H1 (cell line): ENCODE measurements around the gene RPP25. TPM values are rescaled to one million over a fixed set of nuclear protein-coding genes. Genes with fewer than 3 reads are reported as not detected.

Source experiments
- CTCF ChIA-PET: fragments of 300-600 bp; sonication (Branson Sonifier 250); formaldehyde crosslinking; loops from one replicate; lab custom pipeline; 2021; ENCODE audit not compliant: partially characterized antibody; lab: Charles Lee
- POLR2A ChIA-PET: fragments of 300-600 bp; sonication (Branson Sonifier 250); formaldehyde crosslinking; loops from one replicate; lab custom pipeline; 2021; ENCODE audit warnings: inconsistent platforms; ENCODE audit not compliant: partially characterized antibody; lab: Charles Lee
- DNase-seq, 2 experiments: peaks; one replicate each; pipeline versions ENCODE4 v3.0.0 to v3.0.0-alpha.2; 2010 to 2022; ENCODE audit warnings: low spot score in 2 of 2, low read depth in 1 of 2, mixed read lengths in 1 of 2
- FAIRE-seq: peaks from 2 replicates; lab custom pipeline; 2011; peaks lifted over from hg19 to GRCh38; lab: Jason Lieb, UNC
- H2AFZ ChIP-seq: 2 replicates; pipeline ENCODE4 v1.8.1; 2012; ENCODE audit warnings: low read length, inconsistent platforms
- H2AK5ac ChIP-seq: 2 replicates; pipeline ENCODE4 v1.6.1; 2013; ENCODE audit warnings: low read depth, low read length
- H2BK120ac ChIP-seq: replicated peaks from 2 replicates; pipeline ENCODE3; 2013; ENCODE audit warnings: low read depth, low read length, inconsistent platforms
- H2BK12ac ChIP-seq: 2 replicates; pipeline ENCODE4 v1.6.1; 2013; ENCODE audit warnings: low read depth, low read length
- H2BK15ac ChIP-seq: 2 replicates; pipeline ENCODE4 v1.6.1; 2013; ENCODE audit warnings: low read length
- H2BK20ac ChIP-seq: 2 replicates; pipeline ENCODE4 v1.6.1; 2013; ENCODE audit warnings: low read length
- H2BK5ac ChIP-seq: 2 replicates; pipeline ENCODE4 v1.6.1; 2013; ENCODE audit warnings: low read depth, low read length
- H3K14ac ChIP-seq: 2 replicates; pipeline ENCODE4 v1.6.1; 2013; ENCODE audit warnings: inconsistent platforms; ENCODE audit not compliant: insufficient read length
- H3K18ac ChIP-seq: 2 replicates; pipeline ENCODE4 v1.6.1; 2013; ENCODE audit warnings: low read length; ENCODE audit errors: extremely low read depth
- H3K23ac ChIP-seq: 2 replicates; pipeline ENCODE4 v1.6.1; 2013; ENCODE audit warnings: inconsistent platforms; ENCODE audit not compliant: insufficient read length
- H3K23me2 ChIP-seq: 2 replicates; pipeline ENCODE4 v1.6.1; 2013; ENCODE audit warnings: low read depth, low read length
- H3K27ac ChIP-seq: 2 replicates; pipeline ENCODE4 v1.6.1; 2011; ENCODE audit warnings: low read depth, low read length, inconsistent platforms
- H3K27me3 ChIP-seq, 4 experiments: replicated peaks in 1 of 4; 1 replicate in 1 of 4; 2 replicates in 3 of 4; pipeline versions ENCODE4 v1.6.1 to v1.8.1; 2011 to 2013; ENCODE audit warnings: low read length in 3 of 4, mild to moderate bottlenecking in 3 of 4, inconsistent platforms in 2 of 4, mixed read lengths in 2 of 4, moderate library complexity in 1 of 4; ENCODE audit not compliant: control insufficient read depth in 3 of 4, insufficient read depth in 3 of 4; ENCODE audit errors: extremely low read depth in 1 of 4
- H3K36me3 ChIP-seq, 4 experiments: 2 replicates each; pipeline versions ENCODE4 v1.6.1 to v1.8.1; 2011 to 2013; ENCODE audit warnings: mild to moderate bottlenecking in 4 of 4, low read length in 3 of 4, moderate library complexity in 2 of 4, control low read depth in 1 of 4, inconsistent platforms in 1 of 4; ENCODE audit not compliant: insufficient read depth in 4 of 4, control insufficient read depth in 2 of 4
- H3K4ac ChIP-seq: replicated peaks from 2 replicates; pipeline ENCODE3; 2013; ENCODE audit warnings: low read length, low read depth, mixed read lengths, inconsistent platforms; ENCODE audit not compliant: insufficient read length
- H3K4me1 ChIP-seq, 4 experiments: replicated peaks in 1 of 4; 1 replicate in 1 of 4; 2 replicates in 3 of 4; pipeline versions ENCODE4 v1.6.1 to v1.8.1; 2011 to 2013; ENCODE audit warnings: low read length in 3 of 4, inconsistent platforms in 2 of 4, mixed read lengths in 1 of 4; ENCODE audit not compliant: insufficient read depth in 4 of 4, control insufficient read depth in 3 of 4
- H3K4me2 ChIP-seq, 2 experiments: 2 replicates each; pipeline versions ENCODE4 v1.6.1 to v1.8.1; 2011 to 2013; ENCODE audit warnings: low read depth in 2 of 2, low read length in 2 of 2, control low read depth in 1 of 2, inconsistent platforms in 1 of 2, mild to moderate bottlenecking in 1 of 2; ENCODE audit not compliant: insufficient read depth in 1 of 2
- H3K4me3 ChIP-seq, 4 experiments: fragments of 200-600, 300-600 bp in 1 of 4; sonication (generic), shearing (Covaris generic), sonication (Bioruptor Twin) in 1 of 4; 2 replicates each; pipeline versions ENCODE4 v1.5.1 to v1.8.1; 2011 to 2016; ENCODE audit warnings: low read length in 4 of 4, low read depth in 3 of 4, control low read depth in 2 of 4, inconsistent platforms in 2 of 4, mild to moderate bottlenecking in 2 of 4, mixed read lengths in 1 of 4, moderate library complexity in 1 of 4; ENCODE audit not compliant: insufficient read depth in 2 of 4; ENCODE audit errors: extremely low read depth in 1 of 4
- H3K56ac ChIP-seq: replicated peaks from 2 replicates; pipeline ENCODE3; 2013; ENCODE audit warnings: low read depth, mild to moderate bottlenecking, mixed read lengths, low read length, inconsistent platforms; ENCODE audit not compliant: insufficient read length
- H3K79me1 ChIP-seq: 2 replicates; pipeline ENCODE4 v1.6.1; 2013; ENCODE audit warnings: low read depth, low read length, control low read depth
- H3K79me2 ChIP-seq, 2 experiments: 2 replicates each; pipeline versions ENCODE4 v1.6.1 to v1.8.1; 2012 to 2013; ENCODE audit warnings: low read length in 2 of 2, mild to moderate bottlenecking in 2 of 2, inconsistent platforms in 1 of 2; ENCODE audit not compliant: insufficient read depth in 2 of 2, control insufficient read depth in 1 of 2
- H3K9ac ChIP-seq, 4 experiments: replicated peaks in 1 of 4; 1 replicate in 1 of 4; 2 replicates in 3 of 4; pipeline versions ENCODE4 v1.6.1 to v1.8.1; 2011 to 2013; ENCODE audit warnings: low read depth in 3 of 4, low read length in 3 of 4, control low read depth in 2 of 4, mild to moderate bottlenecking in 2 of 4, moderate library complexity in 2 of 4, inconsistent platforms in 1 of 4; ENCODE audit errors: extremely low read depth in 1 of 4
- H3K9me3 ChIP-seq, 2 experiments: 2 replicates each; pipeline versions ENCODE4 v1.6.1 to v1.8.1; 2012 to 2013; ENCODE audit warnings: mild to moderate bottlenecking in 2 of 2, moderate library complexity in 2 of 2, control low read depth in 1 of 2, inconsistent platforms in 1 of 2, low read depth in 1 of 2, low read length in 1 of 2, mixed read lengths in 1 of 2; ENCODE audit not compliant: insufficient read depth in 2 of 2
- H4K20me1 ChIP-seq, 2 experiments: replicated peaks in 1 of 2; 2 replicates each; pipeline versions ENCODE3 to v1.8.1; 2011 to 2013; ENCODE audit warnings: inconsistent platforms in 2 of 2, low read length in 2 of 2, mild to moderate bottlenecking in 1 of 2; ENCODE audit not compliant: insufficient read depth in 2 of 2, control insufficient read depth in 1 of 2
- H4K5ac ChIP-seq: 2 replicates; pipeline ENCODE4 v1.6.1; 2013; ENCODE audit warnings: low read length, low read depth, mixed read lengths, inconsistent platforms; ENCODE audit not compliant: insufficient read length
- H4K8ac ChIP-seq: 2 replicates; pipeline ENCODE4 v1.8.0; 2013; ENCODE audit warnings: mild to moderate bottlenecking, moderate library complexity, low read length, inconsistent platforms; ENCODE audit not compliant: insufficient read depth; ENCODE audit errors: extremely low read depth
- H4K91ac ChIP-seq: replicated peaks from 2 replicates; pipeline ENCODE3; 2013; ENCODE audit warnings: low read length, mixed read lengths, inconsistent platforms; ENCODE audit not compliant: insufficient read length
- BACH1 ChIP-seq: IDR thresholded peaks from 2 replicates; pipeline ENCODE4 v1.6.1; 2012; ENCODE audit warnings: low read length, improper control_type of control experiment
- CBX8 ChIP-seq: fragments of 300-800, 300-1000 bp; sonication (generic); IDR thresholded peaks from 2 replicates; pipeline ENCODE4 v1.7.1; 2016; ENCODE audit warnings: low read depth, low read length, borderline replicate concordance
- RAD21 ChIP-seq, 2 experiments: IDR thresholded peaks in 1 of 2; conservative IDR thresholded peaks in 1 of 2; 2 replicates each; pipeline ENCODE4 v1.6.1; 2011; ENCODE audit warnings: low read depth in 2 of 2, low read length in 2 of 2, improper control_type of control experiment in 1 of 2, inconsistent platforms in 1 of 2, mild to moderate bottlenecking in 1 of 2, moderate library complexity in 1 of 2
- SAP30 ChIP-seq: fragments of 300-600 bp; sonication (generic); IDR thresholded peaks from 2 replicates; pipeline ENCODE4 v1.7.1; 2012; ENCODE audit warnings: low read length, moderate library complexity, mild to moderate bottlenecking, inconsistent platforms; ENCODE audit not compliant: insufficient read depth, insufficient replicate concordance
- TAF7 ChIP-seq: optimal IDR thresholded peaks from 2 replicates; pipeline ENCODE3; 2011; ENCODE audit warnings: low read depth, mild to moderate bottlenecking, inconsistent platforms, low read length, moderate library complexity, borderline replicate concordance
- WGBS, 2 experiments: shearing (Covaris generic) in 1 of 2; methylation state at CpG; one replicate each; pipeline versions ENCODE4 v1.1.6 to v1.1.7; 2013 to 2015; ENCODE audit warnings: low lambda C conversion rate in 2 of 2, mixed read lengths in 2 of 2, inconsistent platforms in 1 of 2, low coverage in 1 of 2, missing lambda C conversion rate in 1 of 2; ENCODE audit not compliant: insufficient replicate concordance in 2 of 2, insufficient coverage in 1 of 2, insufficient read length in 1 of 2; ENCODE audit errors: extremely low coverage in 1 of 2, missing lambda C conversion rate in 1 of 2; 5-methylcytosine and 5-hydroxymethylcytosine counted together
- polyA plus RNA-seq, 7 experiments: library from polyadenylated mRNA; depleted of rRNA in 3 of 7; stranded (reverse) in 5 of 7; unstranded in 2 of 7; fragments of >200 nt in 5 of 7; fragments of 200-250 nt in 2 of 7; gene quantifications; 1 replicate in 5 of 7; 2 replicates in 1 of 7; 4 replicates in 1 of 7; pipeline versions ENCODE4 v1.2.1 to v1.2.3, GENCODE V29; 2011 to 2013; ENCODE audit warnings: missing spikeins in 2 of 7, mixed read lengths in 2 of 7
- total RNA-seq: library from RNA; stranded (reverse); fragmentation: NEBNext Ultra II Directional; extraction: Animal tissue kit (Norgen Biotek cat#: 25700); gene quantifications from 2 replicates; pipeline ENCODE4 v1.2.1, GENCODE V29; 2021

Gene RPP25
- total and polyA plus RNA-seq, 2 of the 8 experiments (the other 6 are each of a cell fraction or from before 2014, with no cell fraction given) = 17.4 to 19.8 TPM

DNA sequence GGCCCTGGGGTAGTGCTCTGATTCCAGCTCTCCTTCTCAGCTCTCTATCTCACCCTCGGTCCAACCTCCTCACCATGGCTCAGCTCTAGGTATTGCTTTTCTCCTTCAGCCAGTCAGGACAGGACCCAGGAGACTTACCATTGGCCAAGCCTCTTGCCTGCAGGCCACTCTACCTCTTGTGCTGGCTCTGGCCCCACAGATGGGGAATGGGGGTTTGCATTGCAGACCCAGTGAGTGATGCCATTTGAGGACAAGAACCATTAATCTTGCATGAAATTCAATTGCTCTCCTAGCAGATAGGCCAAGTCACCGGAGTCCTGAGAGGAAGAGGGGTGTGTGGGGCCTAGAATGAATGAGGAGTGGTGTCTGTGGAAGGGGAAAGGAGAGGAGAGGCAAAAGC, 6.1 kb upstream of the RPP25 start:
- peaks cover 3 to 24% (median 16%) of the 10 kb centered on the region in 4 experiments for H3K27me3 ChIP-seq
- no peak overlapping the region for H3K4me2 ChIP-seq
- peaks cover 17% of the 10 kb centered on the region for H3K23me2 ChIP-seq
- no peaks in the 10 kb centered on the region for H3K36me3 ChIP-seq
- H3K56ac ChIP-seq = no peak overlapping the region
- no peak overlapping the region for H2BK120ac ChIP-seq
- no peak overlapping the region for H3K9ac ChIP-seq
- TF ChIP-seq SAP30 (no peak), RAD21 (IDR thresholded peaks at IDR 0.05 in 1 of 2, conservative IDR thresholded peaks at IDR 0.05 in 1 of 2; ENCODE audit: low read depth in 2 of 2, low read length in 2 of 2) (no peak), CBX8 (no peak), TAF7 (no peak), BACH1 (no peak)
- H2BK5ac ChIP-seq = no peak overlapping the region
- peaks cover 0 to 8% (median 5%) of the 10 kb centered on the region in 4 experiments; a peak in 5 of 7 replicates for H3K4me1 ChIP-seq
- H2AFZ ChIP-seq = no peak overlapping the region
- H4K8ac ChIP-seq = no peak overlapping the region
- no peak overlapping the region for H4K5ac ChIP-seq
- H3K79me1 ChIP-seq = no peaks in the 10 kb centered on the region
- no peak overlapping the region for H3K27ac ChIP-seq
- DNase-seq (no peak), FAIRE-seq (no peak)
- no peaks in the 10 kb centered on the region for H4K20me1 ChIP-seq
- H2BK15ac ChIP-seq = no peak overlapping the region
- no peak overlapping the region for H2BK12ac ChIP-seq
- no peak overlapping the region for H2BK20ac ChIP-seq
- ChIA-PET CTCF (interaction anchor here (0.5 to 4.8 kb wide), 7 partner anchors 11 to 489 kb away, joined by 3 to 19 read pairs (median 4); no protein-coding TSS in a partner anchor), POLR2A (interaction anchor here (3.5 kb wide), 1 partner anchor 9 kb away, joined by 11 read pairs; no protein-coding TSS in a partner anchor)
- no peaks in the 10 kb centered on the region for H3K79me2 ChIP-seq
- no peak overlapping the region for H3K4ac ChIP-seq
- no peak overlapping the region for H3K14ac ChIP-seq
- no peak overlapping the region for H3K4me3 ChIP-seq
- no peak overlapping the region for H2AK5ac ChIP-seq
- H4K91ac ChIP-seq = no peak overlapping the region
- no peak overlapping the region for H3K23ac ChIP-seq
- 92% methylated on average over 2 of the region's 2 CpGs; no CpG with 5 or more reads in 1 of the 2 experiments for WGBS, 2 experiments
- H3K18ac ChIP-seq = no peak overlapping the region
- no peaks in the 10 kb centered on the region for H3K9me3 ChIP-seq
